Hepatocyte (in vitro differentiated cells): ENCODE measurements around the gene USO1.

Source experiments
- EZH2 ChIP-seq: fragments of 200-600 bp; sonication (generic); IDR thresholded peaks from 2 replicates; pipeline ENCODE4 v1.6.1; 2016; ENCODE audit warnings: antibody characterized with exemption, mild to moderate bottlenecking, borderline replicate concordance
- EZH2phosphoT487 ChIP-seq: fragments of 200-600 bp; sonication (generic); IDR thresholded peaks from one replicate; pipeline ENCODE4 v1.6.1; 2018; ENCODE audit warnings: antibody characterized with exemption, mild to moderate bottlenecking, low read depth, moderate library complexity; ENCODE audit not compliant: unreplicated experiment, severe bottlenecking
- TF ChIP-seq, protein P1 (sequence below): fragments of 200-600 bp; sonication (generic); IDR thresholded peaks from 2 replicates; pipeline ENCODE4 v1.5.1; 2016; ENCODE audit warnings: antibody characterized with exemption, mild to moderate bottlenecking; ENCODE audit not compliant: poor library complexity

DNA sequence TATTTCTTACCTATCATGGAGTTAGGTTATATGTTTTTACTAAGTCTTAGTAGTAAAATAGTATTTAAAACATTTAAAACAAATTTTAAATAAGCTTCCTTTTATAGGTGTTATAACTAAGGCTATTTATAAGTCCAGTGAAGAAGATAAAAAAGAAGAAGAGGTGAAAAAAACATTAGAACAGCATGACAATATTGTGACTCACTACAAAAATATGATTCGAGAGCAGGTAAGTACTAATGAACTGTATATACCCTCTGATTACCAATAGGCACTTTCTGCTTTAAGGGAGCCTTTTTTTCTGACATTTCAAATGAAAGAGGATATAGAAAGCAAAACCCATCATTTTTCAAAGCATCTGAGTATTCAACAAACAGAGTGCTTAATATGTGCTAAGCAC lies 76.6 kb downstream of the USO1 start:
- TF ChIP-seq, protein P1, sequence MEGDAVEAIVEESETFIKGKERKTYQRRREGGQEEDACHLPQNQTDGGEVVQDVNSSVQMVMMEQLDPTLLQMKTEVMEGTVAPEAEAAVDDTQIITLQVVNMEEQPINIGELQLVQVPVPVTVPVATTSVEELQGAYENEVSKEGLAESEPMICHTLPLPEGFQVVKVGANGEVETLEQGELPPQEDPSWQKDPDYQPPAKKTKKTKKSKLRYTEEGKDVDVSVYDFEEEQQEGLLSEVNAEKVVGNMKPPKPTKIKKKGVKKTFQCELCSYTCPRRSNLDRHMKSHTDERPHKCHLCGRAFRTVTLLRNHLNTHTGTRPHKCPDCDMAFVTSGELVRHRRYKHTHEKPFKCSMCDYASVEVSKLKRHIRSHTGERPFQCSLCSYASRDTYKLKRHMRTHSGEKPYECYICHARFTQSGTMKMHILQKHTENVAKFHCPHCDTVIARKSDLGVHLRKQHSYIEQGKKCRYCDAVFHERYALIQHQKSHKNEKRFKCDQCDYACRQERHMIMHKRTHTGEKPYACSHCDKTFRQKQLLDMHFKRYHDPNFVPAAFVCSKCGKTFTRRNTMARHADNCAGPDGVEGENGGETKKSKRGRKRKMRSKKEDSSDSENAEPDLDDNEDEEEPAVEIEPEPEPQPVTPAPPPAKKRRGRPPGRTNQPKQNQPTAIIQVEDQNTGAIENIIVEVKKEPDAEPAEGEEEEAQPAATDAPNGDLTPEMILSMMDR: no peak
- TF ChIP-seq EZH2phosphoT487 (no peak), EZH2 (no peak)
